Mammary epithelial cell (primary cell): ENCODE measurements around the gene NDST4.

Experiments used
- EZH2 ChIP-seq: IDR thresholded peaks from 2 replicates; pipeline ENCODE4 v1.6.1; 2012; ENCODE audit warnings: low read length, inconsistent platforms, borderline replicate concordance
- TF ChIP-seq, protein P1 (sequence below), 2 donors: IDR thresholded peaks in 1 of 2; conservative IDR thresholded peaks in 1 of 2; 2 replicates each; pipeline ENCODE4 v1.5.1; 2011 to 2012; ENCODE audit warnings: inconsistent platforms in 2 of 2, low read length in 2 of 2, mild to moderate bottlenecking in 2 of 2, control low read depth in 1 of 2, low read depth in 1 of 2; ENCODE audit not compliant: insufficient read depth in 1 of 2; ENCODE audit errors: extremely low read depth in 1 of 2

DNA sequence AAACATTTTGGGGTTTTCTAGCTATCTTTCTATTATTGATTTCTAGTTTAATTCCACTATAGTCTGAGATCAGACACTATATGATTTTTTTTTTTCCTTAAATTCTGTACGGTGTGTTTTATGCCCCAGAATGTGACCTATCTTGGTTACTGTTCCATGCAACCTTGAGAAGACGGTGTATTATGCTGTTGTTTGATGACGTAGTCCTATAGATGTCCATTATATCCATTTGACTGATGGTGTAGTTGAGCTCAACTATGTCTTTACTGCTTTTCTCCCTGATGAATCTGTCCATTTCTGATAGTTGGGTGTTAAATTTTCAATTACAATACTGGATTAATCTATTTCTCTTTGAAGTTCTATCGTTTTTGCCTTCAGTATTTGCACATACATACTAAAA, 212.5 kb downstream of the NDST4 start:
- TF ChIP-seq, protein P1, sequence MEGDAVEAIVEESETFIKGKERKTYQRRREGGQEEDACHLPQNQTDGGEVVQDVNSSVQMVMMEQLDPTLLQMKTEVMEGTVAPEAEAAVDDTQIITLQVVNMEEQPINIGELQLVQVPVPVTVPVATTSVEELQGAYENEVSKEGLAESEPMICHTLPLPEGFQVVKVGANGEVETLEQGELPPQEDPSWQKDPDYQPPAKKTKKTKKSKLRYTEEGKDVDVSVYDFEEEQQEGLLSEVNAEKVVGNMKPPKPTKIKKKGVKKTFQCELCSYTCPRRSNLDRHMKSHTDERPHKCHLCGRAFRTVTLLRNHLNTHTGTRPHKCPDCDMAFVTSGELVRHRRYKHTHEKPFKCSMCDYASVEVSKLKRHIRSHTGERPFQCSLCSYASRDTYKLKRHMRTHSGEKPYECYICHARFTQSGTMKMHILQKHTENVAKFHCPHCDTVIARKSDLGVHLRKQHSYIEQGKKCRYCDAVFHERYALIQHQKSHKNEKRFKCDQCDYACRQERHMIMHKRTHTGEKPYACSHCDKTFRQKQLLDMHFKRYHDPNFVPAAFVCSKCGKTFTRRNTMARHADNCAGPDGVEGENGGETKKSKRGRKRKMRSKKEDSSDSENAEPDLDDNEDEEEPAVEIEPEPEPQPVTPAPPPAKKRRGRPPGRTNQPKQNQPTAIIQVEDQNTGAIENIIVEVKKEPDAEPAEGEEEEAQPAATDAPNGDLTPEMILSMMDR (conservative IDR thresholded peaks at IDR 0.05 in 1 of 2, IDR thresholded peaks at IDR 0.05 in 1 of 2; ENCODE audit: extremely low read depth in 1 of 2, insufficient read depth in 1 of 2, low read depth in 1 of 2, low read length in 2 of 2), result no peak
- TF ChIP-seq EZH2, result no peak
